Colonic mucosa (tissue), 4 donors: Measurements from ENCODE around the gene CHD6. TPM values are rescaled to one million over a fixed set of nuclear protein-coding genes. Genes with fewer than 3 reads are reported as not detected.

ENCODE experiments used
- DNase-seq: peaks from one replicate; pipeline ENCODE4 v3.0.0-alpha.2; 2020
- H3K27ac ChIP-seq: fragments of 200-600 bp; one replicate; pipeline ENCODE4 v1.8.0; 2021
- H3K27me3 ChIP-seq: fragments of 200-600 bp; one replicate; pipeline ENCODE4 v1.8.0; 2021
- H3K36me3 ChIP-seq: fragments of 200-600 bp; one replicate; pipeline ENCODE4 v1.8.0; 2021
- H3K4me1 ChIP-seq: fragments of 200-600 bp; one replicate; pipeline ENCODE4 v1.8.0; 2021; ENCODE audit warnings: mild to moderate bottlenecking
- H3K4me3 ChIP-seq: fragments of 200-600 bp; one replicate; pipeline ENCODE4 v1.8.0; 2021
- H3K9ac ChIP-seq, 2 donors: one replicate each; pipeline ENCODE4 v1.7.0; 2013; ENCODE audit warnings: control low read depth in 2 of 2, low read depth in 2 of 2, low read length in 2 of 2
- H3K9me3 ChIP-seq: fragments of 200-600 bp; one replicate; pipeline ENCODE4 v1.8.0; 2021
- CTCF ChIP-seq: fragments of 200-600 bp; IDR thresholded peaks from one replicate; pipeline ENCODE4 v1.8.0; 2022; ENCODE audit warnings: antibody characterized with exemption, mild to moderate bottlenecking
- intact Hi-C: fragments of 100-400 bp; cut with DNase I; formaldehyde crosslinking; loops from one replicate; pipeline ENCODE4 v1.14.1; 2022
- total RNA-seq, 2 donors: library from RNA; stranded (reverse); fragmentation: NEBNext Ultra II Directional in 1 of 2; extraction: Animal tissue kit (Norgen Biotek cat#: 25700) in 1 of 2; gene quantifications; one replicate each; pipeline ENCODE4 v1.2.1, GENCODE V29; 2021
- donor health status: healthy.
- donor health status: DM: no; HTN: no; CAD: no.
- donor health status: DM: no; HTN: no; CAD: no.

CHD6 gene
- total RNA-seq, 2 donors from 2014 or later, result 18.9 to 27.2 TPM

GRCh38 chr20:41586772-41587171 lies 31.4 kb downstream of the CHD6 start:
- Histone ChIP-seq H3K9ac (no peak overlapping the region), H3K9me3 (no peaks in the 10 kb centered on the region), H3K27me3 (no peaks in the 10 kb centered on the region), H3K27ac (no peak overlapping the region), H3K4me3 (no peak overlapping the region), H3K36me3 (no peaks in the 10 kb centered on the region), H3K4me1 (no peaks in the 10 kb centered on the region)
- DNase-seq, result no peak
- intact Hi-C loops, result no loop called here
- TF ChIP-seq CTCF, result no peak

- intact Hi-C loops, result no loop called here
- no peaks in the 10 kb centered on the region for H3K27me3 ChIP-seq
- no peaks in the 10 kb centered on the region for H3K9me3 ChIP-seq
- no peak overlapping the region for H3K9ac ChIP-seq
- H3K4me1 ChIP-seq, result no peaks in the 10 kb centered on the region
- no peaks in the 10 kb centered on the region for H3K36me3 ChIP-seq
- no peak overlapping the region for H3K4me3 ChIP-seq
- no peak overlapping the region for H3K27ac ChIP-seq
- no peak for DNase-seq
- TF ChIP-seq CTCF, result no peak
Observed at GRCh38 chr20:41580350-41580749, 37.8 kb downstream of the CHD6 start.

- no peak for DNase-seq
- Histone ChIP-seq H3K4me3 (no peak overlapping the region), H3K9me3 (no peaks in the 10 kb centered on the region), H3K27me3 (no peaks in the 10 kb centered on the region), H3K4me1 (no peaks in the 10 kb centered on the region), H3K9ac (no peak overlapping the region), H3K27ac (no peak overlapping the region), H3K36me3 (no peaks in the 10 kb centered on the region)
- TF ChIP-seq CTCF, result no peak
- intact Hi-C loops, result no loop called here
Observed at GRCh38 chr20:41577129-41578009, 40.8 kb downstream of the CHD6 start.

GRCh38 chr20:41575412-41575811 lies 42.8 kb downstream of the CHD6 start:
- H3K27ac ChIP-seq, result no peak overlapping the region
- H3K4me3 ChIP-seq, result no peak overlapping the region
- no peak for TF ChIP-seq CTCF
- no peak overlapping the region for H3K9ac ChIP-seq
- H3K9me3 ChIP-seq, result no peaks in the 10 kb centered on the region
- H3K36me3 ChIP-seq, result no peaks in the 10 kb centered on the region
- no peaks in the 10 kb centered on the region for H3K27me3 ChIP-seq
- intact Hi-C loops, result no loop called here
- no peak for DNase-seq
- H3K4me1 ChIP-seq, result peaks cover 6% of the 10 kb centered on the region

GRCh38 chr20:41574802-41575389 lies 43.3 kb downstream of the CHD6 start:
- Histone ChIP-seq H3K27me3 (no peaks in the 10 kb centered on the region), H3K27ac (no peak overlapping the region), H3K9ac (no peak overlapping the region), H3K36me3 (no peaks in the 10 kb centered on the region), H3K4me3 (no peak overlapping the region), H3K4me1 (peaks cover 6% of the 10 kb centered on the region), H3K9me3 (no peaks in the 10 kb centered on the region)
- TF ChIP-seq CTCF, result no peak
- no peak for DNase-seq
- intact Hi-C loops, result no loop called here
